ENCODE data around the gene MED31. TPM values are rescaled to one million over a fixed set of nuclear protein-coding genes. Genes with fewer than 3 reads are reported as not detected.
"Not testable (repeated sequence)": the region's sequence is repeated elsewhere in the genome, so short reads cannot be mapped to it uniquely, and the experiment has no call there.

Gene MED31
- total RNA-seq, 1 donor from 2014 or later = 13.0 TPM

GRCh38 chr17:6677158-6677831, 25.9 kb upstream of the MED31 start:
- no peak for DNase-seq (ENCODE audit: low spot score)

GRCh38 chr17:6676802-6677157, 25.4 kb upstream of the MED31 start:
- no peak for DNase-seq (ENCODE audit: low spot score)

GRCh38 chr17:6675201-6675825, 23.9 kb upstream of the MED31 start:
- no peak for DNase-seq (ENCODE audit: low spot score)

GRCh38 chr17:6674586-6674985, 23.2 kb upstream of the MED31 start:
- no peak for DNase-seq (ENCODE audit: low spot score)

- peak; percentile 88 for DNase-seq (ENCODE audit: low spot score)
These were observed 20.0 kb upstream of the MED31 start for GRCh38 chr17:6671431-6671830.

GRCh38 chr17:6670999-6671398, 19.6 kb upstream of the MED31 start:
- peak; percentile 75 for DNase-seq (ENCODE audit: low spot score)

GRCh38 chr17:6670571-6670970, 19.2 kb upstream of the MED31 start:
- DNase-seq (ENCODE audit: low spot score) = no peak

- peak; percentile 71 for DNase-seq (ENCODE audit: low spot score)
These were observed 18.2 kb upstream of the MED31 start for GRCh38 chr17:6669479-6670212.

GRCh38 chr17:6668727-6669425, 17.5 kb upstream of the MED31 start:
- DNase-seq (ENCODE audit: low spot score) = peak; percentile 51

- DNase-seq (ENCODE audit: low spot score) = peak; percentile 83
These were observed 16.8 kb upstream of the MED31 start for GRCh38 chr17:6668219-6668618.

- DNase-seq (ENCODE audit: low spot score) = peak; percentile 79
These were observed 16.1 kb upstream of the MED31 start for GRCh38 chr17:6667516-6667915.

GRCh38 chr17:6666557-6666956, 15.2 kb upstream of the MED31 start:
- peak; percentile 57 for DNase-seq (ENCODE audit: low spot score)

GRCh38 chr17:6666077-6666521, 14.7 kb upstream of the MED31 start:
- peak; percentile 89 for DNase-seq (ENCODE audit: low spot score)

- DNase-seq (ENCODE audit: low spot score) = peak; percentile 43
These were observed 11.8 kb upstream of the MED31 start for GRCh38 chr17:6663200-6663599.

- peak; percentile 33 for DNase-seq (ENCODE audit: low spot score)
These were observed 10.1 kb upstream of the MED31 start for GRCh38 chr17:6661464-6661848.

- DNase-seq (ENCODE audit: low spot score) = peak; percentile 83
These were observed 9.5 kb upstream of the MED31 start for GRCh38 chr17:6660805-6661463.

- no peak for DNase-seq (ENCODE audit: low spot score)
These were observed 8.7 kb upstream of the MED31 start for GRCh38 chr17:6660101-6660500.

GRCh38 chr17:6658411-6658810, 7.0 kb upstream of the MED31 start:
- DNase-seq (ENCODE audit: low spot score) = not testable (repeated sequence)

- no peak for DNase-seq (ENCODE audit: low spot score)
These were observed 6.4 kb upstream of the MED31 start for GRCh38 chr17:6657633-6658287.

GRCh38 chr17:6656797-6657632, 5.6 kb upstream of the MED31 start:
- DNase-seq (ENCODE audit: low spot score) = not testable (repeated sequence)

All from mesenteric fat pad (tissue), 1 donor.